SK-N-SH (cell line): Measurements from ENCODE around the gene ANO5. TPM values are rescaled to one million over a fixed set of nuclear protein-coding genes. Genes with fewer than 3 reads are reported as not detected.

Source experiments
- CTCF ChIA-PET: fragments of 300-600, 350-600 bp; formaldehyde crosslinking; extraction: SDS; loops from one replicate; lab custom pipeline; 2021; lab: Yijun Ruan, JAX
- POLR2A ChIA-PET: fragments of 350-600 bp; sonication (Branson Sonifier 250); formaldehyde crosslinking; extraction: SDS; loops from one replicate; lab custom pipeline; 2020; ENCODE audit warnings: antibody characterized with exemption, inconsistent platforms; lab: Yijun Ruan, JAX
- DNase-seq: peaks from one replicate; pipeline ENCODE4 v3.0.0; 2012
- H2AFZ ChIP-seq: fragments of 200-600 bp; sonication (generic); 2 replicates; pipeline ENCODE4 v1.8.1; 2016; ENCODE audit warnings: antibody characterized with exemption, mild to moderate bottlenecking, low read depth
- H3F3A ChIP-seq: fragments of 200-600 bp; sonication (generic); replicated peaks from 2 replicates; pipeline ENCODE3; 2016; ENCODE audit warnings: antibody characterized with exemption, mild to moderate bottlenecking; ENCODE audit not compliant: insufficient read depth
- H3K27ac ChIP-seq, 2 experiments: fragments of 200-500 bp in 1 of 2; fragments of 200-600 bp in 1 of 2; sonication (Bioruptor generic) in 1 of 2; sonication (generic), shearing (Covaris generic) in 1 of 2; 2 replicates each; pipeline versions ENCODE4 v1.5.1 to v1.6.1; 2014 to 2016; ENCODE audit warnings: low read depth in 2 of 2, inconsistent platforms in 1 of 2, low read length in 1 of 2, mild to moderate bottlenecking in 1 of 2, mixed read lengths in 1 of 2
- H3K27me3 ChIP-seq: fragments of 200-600 bp; sonication (generic), shearing (Covaris generic); 2 replicates; pipeline ENCODE4 v1.6.1; 2016; ENCODE audit warnings: mixed run types; ENCODE audit not compliant: insufficient read depth
- H3K36me3 ChIP-seq, 2 experiments: fragments of 200-500 bp in 1 of 2; fragments of 200-600 bp in 1 of 2; sonication (Bioruptor generic) in 1 of 2; sonication (generic) in 1 of 2; replicated peaks in 1 of 2; 2 replicates each; pipeline versions ENCODE3 to v1.5.1; 2014 to 2016; ENCODE audit warnings: low read length in 1 of 2, mild to moderate bottlenecking in 1 of 2; ENCODE audit not compliant: insufficient read depth in 2 of 2, control insufficient read depth in 1 of 2
- H3K4me1 ChIP-seq, 2 experiments: fragments of 200-500 bp in 1 of 2; fragments of 200-600 bp in 1 of 2; sonication (Bioruptor generic) in 1 of 2; sonication (generic), shearing (Covaris generic) in 1 of 2; 2 replicates each; pipeline versions ENCODE4 v1.5.1 to v1.6.1; 2014 to 2016; ENCODE audit warnings: low read depth in 1 of 2, low read length in 1 of 2, mixed run types in 1 of 2; ENCODE audit not compliant: insufficient read depth in 2 of 2, control insufficient read depth in 1 of 2
- H3K4me2 ChIP-seq: fragments of 200-600 bp; sonication (generic), shearing (Covaris generic); 2 replicates; pipeline ENCODE4 v1.6.1; 2017; ENCODE audit warnings: mixed run types
- H3K4me3 ChIP-seq, 2 experiments: fragments of 200-500 bp in 1 of 2; fragments of 200-600 bp in 1 of 2; sonication (Bioruptor generic) in 1 of 2; sonication (generic), shearing (Covaris generic) in 1 of 2; 2 replicates each; pipeline versions ENCODE4 v1.5.1 to v1.8.1; 2014 to 2016; ENCODE audit warnings: low read depth in 2 of 2, inconsistent platforms in 1 of 2, low read length in 1 of 2, mild to moderate bottlenecking in 1 of 2, mixed read lengths in 1 of 2, moderate library complexity in 1 of 2
- H3K79me2 ChIP-seq: fragments of 200-600 bp; sonication (generic); 2 replicates; pipeline ENCODE4 v1.8.1; 2017; ENCODE audit warnings: mild to moderate bottlenecking; ENCODE audit not compliant: insufficient read depth
- H3K9ac ChIP-seq: fragments of 200-600 bp; sonication (generic); 2 replicates; pipeline ENCODE4 v1.6.1; 2017; ENCODE audit warnings: mixed run types
- H3K9me2 ChIP-seq: fragments of 200-600 bp; sonication (generic); 2 replicates; pipeline ENCODE4 v1.6.1; 2017; ENCODE audit warnings: mixed run types
- H3K9me3 ChIP-seq: fragments of 200-600 bp; sonication (generic); 2 replicates; pipeline ENCODE4 v1.6.1; 2017; ENCODE audit warnings: mixed run types, mild to moderate bottlenecking, moderate library complexity
- H4K20me1 ChIP-seq: fragments of 200-600 bp; sonication (generic); 2 replicates; pipeline ENCODE4 v1.6.1; 2017; ENCODE audit warnings: mild to moderate bottlenecking, mixed run types; ENCODE audit not compliant: insufficient read depth
- CHD2 ChIP-seq: fragments of 150-350 bp; IDR thresholded peaks from 2 replicates; pipeline ENCODE4 v1.6.1; 2018; ENCODE audit warnings: low read length; ENCODE audit not compliant: partially characterized antibody
- EP300 ChIP-seq, 2 experiments: IDR thresholded peaks; 2 replicates each; pipeline versions ENCODE4 v1.4.0 to v1.6.1; 2012; ENCODE audit warnings: borderline replicate concordance in 1 of 2, low read depth in 1 of 2, low read length in 1 of 2
- FOXJ3 ChIP-seq: sonication (generic); formaldehyde crosslinking; IDR thresholded peaks from 2 replicates; pipeline ENCODE4 v1.5.1; 2020; ENCODE audit warnings: mild to moderate bottlenecking, missing genetic modification reagents
- GATA2 ChIP-seq: sonication (generic); formaldehyde crosslinking; IDR thresholded peaks from 2 replicates; pipeline ENCODE4 v1.5.0; 2020; ENCODE audit warnings: mild to moderate bottlenecking, missing genetic modification reagents
- IRF3 ChIP-seq: fragments of 150-350 bp; IDR thresholded peaks from 2 replicates; pipeline ENCODE4 v1.6.1; 2016; ENCODE audit warnings: mild to moderate bottlenecking, low read depth, low read length
- JUND ChIP-seq: IDR thresholded peaks from 2 replicates; pipeline ENCODE4 v1.4.0; 2012
- MAX ChIP-seq: IDR thresholded peaks from 2 replicates; pipeline ENCODE4 v1.4.0; 2012; ENCODE audit warnings: low read depth
- MEF2A ChIP-seq: IDR thresholded peaks from 2 replicates; pipeline ENCODE4 v1.4.0; 2012; ENCODE audit warnings: low read depth, borderline replicate concordance
- NRF1 ChIP-seq: IDR thresholded peaks from 2 replicates; pipeline ENCODE4 v1.6.1; 2012; ENCODE audit warnings: low read depth, mild to moderate bottlenecking, low read length
- PBX3 ChIP-seq: IDR thresholded peaks from 2 replicates; pipeline ENCODE4; 2012
- POLR2AphosphoS5 ChIP-seq: IDR thresholded peaks from 2 replicates; pipeline ENCODE4 v1.6.1; 2012; ENCODE audit warnings: low read depth, low read length
- SIN3A ChIP-seq: IDR thresholded peaks from 2 replicates; pipeline ENCODE4 v1.6.1; 2012; ENCODE audit warnings: low read depth, mild to moderate bottlenecking, low read length, moderate library complexity, borderline replicate concordance
- SMC3 ChIP-seq: IDR thresholded peaks from 2 replicates; pipeline ENCODE4 v1.6.1; 2012; ENCODE audit warnings: low read depth, low read length, improper control_type of control experiment
- TAF1 ChIP-seq: IDR thresholded peaks from 2 replicates; pipeline ENCODE4 v1.6.1; 2012; ENCODE audit warnings: low read depth, mild to moderate bottlenecking, low read length, moderate library complexity, borderline replicate concordance
- TCF12 ChIP-seq: IDR thresholded peaks from 2 replicates; pipeline ENCODE4 v1.4.0; 2012
- USF2 ChIP-seq: fragments of 150-350 bp; IDR thresholded peaks from 2 replicates; pipeline ENCODE4 v1.6.1; 2017; ENCODE audit warnings: antibody characterized with exemption, low read length, low read depth, borderline replicate concordance
- YY1 ChIP-seq: IDR thresholded peaks from 2 replicates; pipeline ENCODE4 v1.4.0; 2012; ENCODE audit warnings: low read depth, mild to moderate bottlenecking
- WGBS: methylation state at CpG from one replicate; pipeline ENCODE4 v1.1.6; 2017; ENCODE audit warnings: low lambda C conversion rate; 5-methylcytosine and 5-hydroxymethylcytosine counted together
- polyA plus RNA-seq, 3 experiments: library from polyadenylated mRNA; depleted of rRNA; stranded (reverse); fragments of >200 nt; gene quantifications; 2 replicates each; pipeline ENCODE4 v1.2.3, GENCODE V29; 2012

ANO5 gene
- polyA plus RNA-seq, 1 of the 3 experiments (the other 2 are of a cell fraction) = 0.15 TPM

- Histone ChIP-seq H3K9me3 (no peaks in the 10 kb centered on the region), H2AFZ (no peak overlapping the region), H3K9me2 (no peaks in the 10 kb centered on the region), H3F3A (no peaks in the 10 kb centered on the region), H3K79me2 (no peaks in the 10 kb centered on the region), H3K27ac (no peak overlapping the region), H3K4me1 (no peaks in the 10 kb centered on the region), H3K9ac (no peak overlapping the region), H3K27me3 (no peaks in the 10 kb centered on the region), H3K36me3 (no peaks in the 10 kb centered on the region), H4K20me1 (no peaks in the 10 kb centered on the region), H3K4me2 (no peak overlapping the region), H3K4me3 (no peak overlapping the region)
- TF ChIP-seq SIN3A (no peak), MAX (no peak), FOXJ3 (CRISPR knock-in tag) (no peak), SMC3 (no peak), NRF1 (no peak)
- DNase-seq = no peak
- ChIA-PET POLR2A (no interaction called here), CTCF (interaction anchor here (0.8 to 1.5 kb wide), 3 partner anchors 26 to 80 kb away, joined by 3 to 7 read pairs (median 4); no protein-coding TSS in a partner anchor)
- 50% methylated on average over 1 of the region's 1 CpG for WGBS
These were observed 57.0 kb downstream of the ANO5 start for GRCh38 chr11:22249871-22250270.

GRCh38 chr11:22256876-22257275 is 64.0 kb downstream of the ANO5 start:
- Histone ChIP-seq H3F3A (no peaks in the 10 kb centered on the region), H3K9me2 (no peaks in the 10 kb centered on the region), H3K79me2 (no peaks in the 10 kb centered on the region), H3K27me3 (no peaks in the 10 kb centered on the region), H3K9me3 (no peaks in the 10 kb centered on the region), H3K9ac (no peak overlapping the region), H3K4me2 (no peak overlapping the region), H2AFZ (no peak overlapping the region), H4K20me1 (no peaks in the 10 kb centered on the region), H3K4me3 (no peak overlapping the region), H3K36me3 (no peaks in the 10 kb centered on the region), H3K4me1 (no peaks in the 10 kb centered on the region), H3K27ac (no peak overlapping the region)
- WGBS = 87% methylated on average over 1 of the region's 1 CpG
- DNase-seq = no peak
- CTCF ChIA-PET = interaction anchor here (2.6 kb wide), 1 partner anchor 12 kb away, joined by 14 read pairs; no protein-coding TSS in a partner anchor
- no peak for TF ChIP-seq CHD2
- no peak for TF ChIP-seq SMC3
- TF ChIP-seq IRF3 = no peak
- TF ChIP-seq FOXJ3 (CRISPR knock-in tag) = no peak
- POLR2A ChIA-PET = no interaction called here

- no peak for DNase-seq
- POLR2A ChIA-PET = no interaction called here
- Histone ChIP-seq H3K4me1 (no peaks in the 10 kb centered on the region), H3K79me2 (no peaks in the 10 kb centered on the region), H2AFZ (no peak overlapping the region), H3K9ac (no peak overlapping the region), H4K20me1 (no peaks in the 10 kb centered on the region), H3K9me3 (no peaks in the 10 kb centered on the region), H3K4me2 (no peak overlapping the region), H3K36me3 (no peaks in the 10 kb centered on the region), H3K4me3 (no peak overlapping the region), H3K9me2 (no peaks in the 10 kb centered on the region), H3K27me3 (no peaks in the 10 kb centered on the region), H3K27ac (no peak overlapping the region), H3F3A (no peaks in the 10 kb centered on the region)
- CTCF ChIA-PET = no interaction called here
- WGBS = 85% methylated on average over 2 of the region's 2 CpGs
- TF ChIP-seq MAX (no peak), EP300 (IDR thresholded peaks at IDR 0.05; ENCODE audit: borderline replicate concordance in 1 of 2, low read depth in 1 of 2, low read length in 1 of 2) (no peak), JUND (no peak), MEF2A (no peak), POLR2AphosphoS5 (no peak), CHD2 (no peak), TCF12 (no peak), PBX3 (no peak), GATA2 (CRISPR knock-in tag) (no peak), SMC3 (no peak), SIN3A (no peak), TAF1 (no peak), IRF3 (no peak), USF2 (no peak), NRF1 (no peak), YY1 (no peak), FOXJ3 (CRISPR knock-in tag) (no peak)
These were observed 70.7 kb downstream of the ANO5 start for GRCh38 chr11:22263613-22264012.
